GM12874 (cell line): ENCODE data around the gene AP1S3.

ENCODE experiments used
- CTCF ChIP-seq: IDR thresholded peaks from 2 replicates; pipeline ENCODE4 v1.5.1; 2011; ENCODE audit warnings: low read depth, mild to moderate bottlenecking, control low read depth, low read length, moderate library complexity; ENCODE audit not compliant: insufficient read depth

Gene AP1S3

DNA sequence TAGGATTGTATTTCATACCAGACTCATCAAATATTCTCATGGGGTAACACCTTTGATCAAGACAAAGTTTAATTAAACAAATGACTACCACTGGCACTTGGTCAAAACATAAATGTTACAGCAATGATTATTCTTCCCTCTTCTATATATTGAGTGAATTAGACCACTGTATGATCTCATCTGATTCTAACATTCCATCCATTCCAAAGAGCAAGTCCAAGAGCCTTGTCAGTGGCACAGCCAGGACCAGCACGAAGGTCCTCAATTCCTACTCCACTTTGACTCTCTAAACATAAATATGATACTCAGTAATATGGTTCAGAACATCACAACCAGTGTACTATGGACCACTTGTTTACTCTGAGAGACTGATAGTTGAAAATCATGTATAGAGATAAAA is 86.4 kb downstream of the AP1S3 start:
- no peak for TF ChIP-seq CTCF

GRCh38 chr2:223747392-223748042 is 89.9 kb downstream of the AP1S3 start:
- TF ChIP-seq CTCF, result no peak

DNA sequence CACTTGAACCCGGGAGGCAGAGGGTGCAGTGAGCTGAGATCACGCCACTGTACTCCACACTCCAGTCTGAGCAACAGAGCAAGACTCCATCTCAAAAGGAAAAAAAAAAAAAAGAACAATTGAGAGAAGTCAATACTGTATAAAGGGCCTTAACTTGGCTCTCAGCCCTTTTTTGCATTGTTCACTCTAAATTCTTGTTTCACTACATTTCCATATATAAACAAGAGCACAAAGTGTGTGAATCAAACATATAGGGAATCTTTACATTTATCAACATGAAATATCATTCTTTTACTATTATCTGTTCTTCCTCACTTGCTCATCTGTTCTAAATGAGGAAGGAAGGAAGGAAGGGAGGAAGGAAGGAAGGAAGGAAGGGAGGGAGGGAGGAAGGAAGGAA is 90.8 kb downstream of the AP1S3 start:
- TF ChIP-seq CTCF, result no peak

DNA sequence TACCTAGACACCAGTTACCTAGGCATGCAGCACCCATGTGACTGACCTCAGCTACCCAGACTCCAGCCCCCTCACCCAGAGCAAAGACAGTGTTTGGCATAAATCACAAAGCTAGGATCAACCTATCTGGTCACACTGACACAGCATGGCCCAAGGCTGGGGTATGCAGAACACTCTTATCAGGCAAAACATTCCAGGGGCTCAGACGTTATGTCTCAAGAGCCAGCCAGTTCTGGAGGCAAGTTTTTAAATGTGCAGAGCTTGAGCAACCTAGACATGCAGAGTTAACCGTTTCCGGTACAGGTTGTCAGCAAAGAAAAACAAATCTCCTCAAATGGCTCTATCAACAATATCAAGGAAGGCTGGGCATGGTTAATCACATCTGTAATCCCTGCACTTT is 92.8 kb downstream of the AP1S3 start:
- TF ChIP-seq CTCF, result no peak

DNA sequence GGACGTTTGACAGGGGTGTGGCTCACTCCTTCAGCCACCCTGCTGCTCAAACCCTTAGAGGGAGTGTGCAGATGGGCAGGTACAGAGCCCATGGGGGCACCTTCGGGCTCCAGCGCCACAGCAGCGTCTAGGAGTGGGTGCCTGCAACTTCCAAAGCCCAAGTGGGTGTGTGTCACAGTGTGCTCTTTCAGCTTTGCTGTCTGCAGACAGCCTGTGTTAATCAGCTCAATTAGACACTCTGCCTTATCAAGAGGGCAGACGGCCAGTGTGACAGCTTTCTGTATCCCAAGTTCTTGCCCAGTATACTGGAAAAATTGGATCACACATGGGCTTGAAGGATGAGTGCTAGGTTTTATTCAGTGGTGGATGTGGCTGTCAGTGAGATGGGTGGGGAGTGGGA is 96.7 kb downstream of the AP1S3 start:
- TF ChIP-seq CTCF, result no peak

DNA sequence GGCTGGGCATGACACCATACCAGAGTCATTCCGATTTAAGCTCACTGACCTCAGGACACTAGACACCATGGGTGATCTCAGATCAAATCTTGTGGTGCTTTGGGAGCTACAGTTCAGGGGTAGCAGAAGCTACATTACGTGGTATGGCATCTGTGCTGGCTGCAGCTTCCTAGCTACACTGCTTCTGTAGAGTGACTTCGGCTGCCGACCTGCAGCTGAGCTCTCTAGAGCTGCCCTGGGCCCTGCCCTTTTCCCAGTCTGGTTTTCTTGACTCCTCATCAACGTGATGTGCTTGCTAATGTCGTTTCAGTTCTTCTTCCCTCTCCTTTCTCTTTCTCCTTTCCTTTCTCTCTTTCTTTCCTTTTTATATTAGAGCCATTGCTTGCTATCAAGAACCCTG is 100.2 kb downstream of the AP1S3 start:
- no peak for TF ChIP-seq CTCF

DNA sequence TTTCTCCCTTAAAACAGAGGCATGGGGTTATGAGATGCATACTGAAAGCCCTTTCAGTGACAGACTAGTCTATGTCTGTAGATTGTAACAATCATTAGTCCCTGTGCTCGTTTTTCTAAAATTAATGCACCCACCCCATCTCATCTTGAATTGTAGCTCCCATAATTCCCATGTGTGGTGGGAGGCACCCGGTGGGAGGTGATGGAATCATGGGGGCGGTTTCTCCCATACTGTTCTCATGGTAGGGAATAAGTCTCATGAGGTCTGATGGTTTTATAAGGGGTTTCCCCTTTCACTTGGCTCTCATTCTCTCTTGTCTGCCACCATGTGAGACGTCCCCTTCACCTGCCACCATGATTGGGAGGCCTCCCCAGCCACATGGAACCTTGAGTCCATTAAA is 100.9 kb downstream of the AP1S3 start:
- no peak for TF ChIP-seq CTCF

- no peak for TF ChIP-seq CTCF
These were observed 101.6 kb downstream of the AP1S3 start for GRCh38 chr2:223735659-223736244.
